CD4-positive, alpha-beta T cell treated with Interleukin-15 for 1 hour (primary cell): ENCODE measurements around the gene PARD3.

Experiments used
- DNase-seq: peaks from one replicate; pipeline ENCODE4 v3.0.0-alpha.2; 2020

Gene PARD3

DNA sequence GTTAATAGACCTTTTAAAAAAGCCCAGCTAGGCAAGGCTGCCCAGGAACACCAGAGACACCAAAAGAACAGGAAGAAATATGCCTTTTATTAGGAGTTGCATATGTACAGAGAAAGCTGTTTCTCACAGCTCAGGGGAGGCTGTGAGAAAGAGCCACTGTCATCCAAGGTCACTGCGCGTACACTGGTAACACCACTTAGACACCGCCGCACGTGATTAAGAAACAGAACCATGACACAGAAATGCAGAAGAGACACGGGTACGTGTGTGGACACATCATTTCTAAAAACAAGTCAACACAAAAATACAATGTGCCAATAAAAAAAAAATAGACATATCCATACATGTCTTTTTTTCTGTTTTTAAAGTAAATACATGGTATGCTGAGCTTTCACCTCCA is 705.6 kb downstream of the PARD3 start:
- no peak for DNase-seq

DNA sequence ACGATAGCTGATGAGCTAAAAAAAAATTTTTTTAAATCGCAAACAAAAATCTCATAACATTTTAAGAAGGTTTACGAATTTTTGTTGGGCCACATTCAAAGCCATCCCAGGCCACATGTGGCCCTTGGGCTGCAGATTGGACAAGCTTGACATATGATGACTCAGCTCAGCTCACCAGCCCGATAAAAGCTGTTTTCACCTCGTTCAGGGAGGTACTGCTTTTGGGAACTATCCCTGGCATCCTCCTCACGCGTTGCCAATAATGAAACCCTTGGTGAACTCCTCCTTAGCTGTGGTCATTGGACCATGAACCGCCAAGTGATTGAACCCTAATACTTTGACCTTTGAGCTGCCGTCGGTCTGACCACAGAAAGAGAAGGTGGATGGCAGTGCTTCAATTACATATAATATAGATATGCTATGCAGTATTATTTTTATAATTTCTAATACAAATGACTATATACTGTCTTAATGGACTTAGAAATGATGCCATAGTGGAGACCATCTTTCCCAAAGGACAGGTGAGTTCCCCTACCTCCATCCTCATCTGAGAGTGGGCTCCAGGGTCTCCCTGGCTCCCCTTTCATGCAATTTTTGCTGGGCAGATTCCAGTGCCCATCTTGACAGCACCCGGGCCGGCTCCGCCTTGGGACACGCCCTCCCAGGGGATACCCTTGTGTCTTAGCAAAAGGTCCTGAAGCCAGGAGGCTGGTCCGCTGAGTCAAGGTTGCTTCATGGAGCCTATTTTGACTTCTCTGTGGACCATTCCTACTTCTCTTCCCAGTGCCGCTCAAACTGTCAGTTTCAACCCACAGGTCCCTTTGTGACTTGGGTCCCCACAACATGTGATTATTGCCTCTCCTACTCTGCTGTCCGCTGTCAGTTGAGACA is 707.2 kb downstream of the PARD3 start:
- no peak for DNase-seq

DNA sequence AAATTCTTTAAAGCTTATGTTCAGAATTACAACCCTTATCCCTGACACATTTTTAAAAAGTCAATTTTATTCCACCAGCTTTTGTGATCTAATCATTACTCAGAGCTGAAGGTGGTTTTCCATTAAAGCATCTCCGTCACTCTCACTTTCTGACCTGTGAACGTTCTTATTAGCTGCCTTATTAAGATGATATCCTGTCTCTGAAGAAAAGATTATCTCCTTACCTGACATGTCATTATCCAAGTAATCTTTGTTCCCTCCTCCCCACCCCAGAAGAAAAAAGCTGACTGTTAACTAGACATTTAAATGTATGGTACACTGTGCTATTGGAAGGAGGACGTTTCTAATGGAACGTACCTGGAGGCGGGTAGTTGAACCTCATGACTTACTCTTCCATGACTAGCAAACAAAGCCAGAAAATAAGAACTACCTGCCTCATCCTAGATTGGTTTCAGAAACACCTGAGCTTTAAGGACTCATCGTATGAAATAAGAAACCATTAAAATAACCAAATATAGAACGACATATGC is 708.7 kb downstream of the PARD3 start:
- no peak for DNase-seq

DNA sequence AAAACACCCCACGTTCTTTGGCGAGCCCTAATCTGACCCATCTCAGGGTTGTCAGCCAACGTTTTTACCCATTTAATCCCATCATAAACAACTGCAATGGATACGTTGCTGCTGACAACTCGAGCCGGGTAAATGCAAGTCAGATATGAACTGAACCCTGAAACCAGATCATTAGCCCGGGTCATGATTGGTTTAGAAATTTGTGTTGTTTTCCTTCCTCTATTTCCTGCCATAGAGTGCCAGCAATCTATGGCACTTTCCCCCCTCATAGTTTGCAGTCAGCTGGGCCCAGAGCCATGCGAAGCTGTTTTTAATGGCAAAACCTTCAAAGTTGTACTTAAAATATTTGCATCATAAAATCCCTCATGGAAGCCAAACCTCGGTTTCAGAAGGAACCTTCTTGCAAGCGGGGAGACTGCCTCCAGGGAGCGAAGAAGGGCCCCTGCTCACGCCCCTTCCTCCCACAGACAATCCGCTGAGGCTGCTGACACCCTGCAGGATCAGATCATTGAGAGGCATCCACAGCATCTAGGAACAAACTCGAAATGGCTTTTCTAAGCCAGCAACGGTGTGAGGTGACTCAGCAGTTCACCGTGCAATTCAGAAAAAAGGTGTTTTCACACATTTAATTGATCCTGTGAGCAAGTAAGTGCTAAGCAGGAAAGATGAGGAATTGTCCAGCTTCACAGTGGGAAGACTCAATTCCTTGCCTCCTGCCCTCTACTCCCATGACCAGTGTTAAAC is 710.1 kb downstream of the PARD3 start:
- DNase-seq = no peak

DNA sequence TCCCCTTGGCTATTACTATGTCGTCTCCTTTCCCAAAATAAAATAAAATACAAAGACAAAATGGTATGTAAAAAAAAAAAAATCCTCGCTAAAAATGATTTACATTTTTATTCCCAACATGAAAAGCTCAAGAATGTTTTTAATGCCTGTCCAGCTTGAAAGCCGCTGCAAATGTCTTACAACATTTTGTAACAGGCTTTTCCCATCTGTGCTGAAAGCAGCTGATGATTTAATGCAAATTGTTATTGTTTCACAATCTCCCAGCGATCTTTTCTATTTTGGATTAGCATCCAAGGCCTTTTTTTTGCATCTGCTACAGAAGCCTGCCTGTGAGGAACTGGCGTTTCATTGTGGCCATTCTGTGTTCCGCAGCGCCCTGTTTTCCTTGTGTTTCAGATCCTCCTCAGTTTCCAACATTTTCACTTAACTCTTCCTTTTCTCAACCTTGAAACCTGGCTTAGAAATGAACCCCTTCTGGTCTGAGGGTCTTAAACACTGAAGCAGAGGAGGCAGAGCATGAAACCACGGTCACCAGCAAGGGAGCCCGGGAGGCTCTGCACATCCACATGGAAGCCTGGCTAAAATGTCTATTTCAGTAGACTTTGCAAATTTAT is 712.1 kb downstream of the PARD3 start:
- DNase-seq = no peak

DNA sequence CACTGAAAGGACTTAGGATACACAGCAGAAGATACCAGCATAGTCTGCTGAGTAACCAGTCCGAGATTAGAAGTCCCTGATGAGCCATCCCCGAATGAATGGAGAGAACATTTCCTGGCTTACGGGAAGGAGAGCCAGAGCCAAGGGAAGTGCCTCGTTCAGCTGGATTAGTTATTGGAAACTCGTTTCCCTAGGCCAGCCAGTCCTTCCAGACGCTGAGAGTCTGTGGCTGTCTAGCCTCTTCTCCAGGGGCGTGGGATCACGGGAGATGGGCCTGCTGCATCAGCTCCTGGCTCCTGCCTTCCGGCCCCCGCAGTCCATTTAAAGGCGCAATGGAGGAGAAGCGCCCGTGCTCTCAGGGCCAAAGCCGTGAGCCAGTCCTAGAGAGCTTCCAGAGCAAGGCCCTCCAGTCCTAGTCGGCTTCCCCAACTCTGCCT is 712.8 kb downstream of the PARD3 start:
- DNase-seq = no peak

DNA sequence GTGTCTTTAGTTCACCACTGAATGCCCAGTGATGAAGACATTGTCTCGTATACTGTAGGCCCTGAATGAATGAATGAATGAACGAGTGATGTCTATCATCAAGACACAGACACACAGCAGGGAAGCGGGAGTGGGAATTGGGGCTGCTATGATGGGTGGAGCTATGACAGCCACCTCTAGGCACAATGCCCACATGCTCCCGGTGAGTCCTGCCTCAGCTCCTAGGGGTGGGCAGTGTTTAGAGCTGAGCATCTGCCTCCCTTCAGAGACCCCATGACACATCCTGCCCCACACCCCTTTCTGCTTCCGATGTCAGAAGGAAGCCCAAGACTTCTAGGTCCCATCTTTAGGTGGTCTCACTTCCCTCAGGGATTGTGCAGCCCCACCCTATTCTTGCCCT is 714.1 kb downstream of the PARD3 start:
- no peak for DNase-seq

DNA sequence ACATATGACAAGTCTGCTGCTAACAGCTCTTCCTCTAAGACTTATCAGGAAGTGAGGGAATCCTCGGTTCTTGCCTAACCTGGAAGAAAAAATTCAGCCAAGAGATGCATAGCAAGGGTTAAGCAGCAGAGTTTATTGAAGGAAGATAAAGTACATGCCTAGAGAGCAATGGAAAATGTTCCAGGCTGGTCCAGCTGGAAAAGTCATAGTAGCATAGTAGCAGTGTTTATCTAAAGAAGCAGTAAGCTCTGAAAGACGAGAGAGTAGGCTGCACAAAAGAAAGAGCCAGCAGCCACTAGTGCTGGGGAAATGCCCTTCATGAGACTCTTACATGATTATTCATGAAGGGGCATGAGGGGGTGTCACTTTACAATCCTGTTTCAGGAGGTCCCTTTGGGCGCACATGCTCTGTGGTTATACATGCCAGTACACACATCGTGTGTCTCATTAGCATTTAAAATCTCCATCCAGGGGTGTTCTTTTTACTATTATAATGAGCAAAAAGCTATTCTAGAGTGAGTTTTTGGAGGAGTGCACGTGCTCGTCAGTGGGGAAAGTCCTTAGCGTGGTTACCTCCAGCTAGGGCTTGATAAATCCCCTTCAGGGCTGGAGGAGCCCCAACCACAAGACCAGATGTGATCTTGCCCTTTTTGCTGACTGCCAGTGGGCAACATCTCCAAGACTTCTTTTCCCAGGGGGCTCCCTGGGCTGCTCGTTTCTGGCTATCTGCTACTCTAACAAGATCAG is 716.1 kb downstream of the PARD3 start:
- DNase-seq = no peak

DNA sequence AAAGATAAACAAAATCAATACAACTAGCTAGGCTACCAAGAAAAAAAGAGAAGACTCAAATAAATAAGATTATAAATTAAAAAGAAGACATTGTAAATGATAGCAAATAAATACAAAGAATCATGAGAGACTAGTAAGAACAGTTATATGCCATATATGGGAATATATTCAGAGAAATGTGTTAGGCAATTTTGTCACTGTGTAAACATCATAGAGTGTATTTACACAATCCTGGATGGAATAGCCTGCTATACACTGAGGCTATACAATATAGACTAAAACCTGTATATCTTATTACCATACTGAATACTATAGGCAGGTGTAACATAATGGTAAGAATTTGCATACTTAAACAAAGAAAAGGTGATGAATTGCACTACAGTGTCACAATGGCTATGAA is 717.4 kb downstream of the PARD3 start:
- no peak for DNase-seq

DNA sequence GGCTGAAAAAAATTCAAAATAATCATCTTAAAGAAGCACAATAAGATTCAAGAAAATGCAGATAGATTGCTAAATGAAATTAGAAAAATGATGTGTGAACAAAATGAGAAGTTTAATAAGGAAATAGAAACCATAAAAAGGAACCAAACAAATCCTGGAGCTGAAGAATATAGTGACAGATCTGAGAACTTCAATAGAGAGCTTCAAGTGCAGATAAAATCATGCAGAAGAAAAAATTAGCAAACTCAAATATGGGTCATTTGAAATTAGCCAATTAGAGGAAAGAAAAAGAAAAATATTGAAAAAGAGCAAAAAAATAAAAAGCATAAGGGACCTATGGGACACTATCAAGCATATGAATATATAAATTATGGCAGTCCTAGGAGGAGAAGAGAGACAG is 720.1 kb downstream of the PARD3 start:
- DNase-seq = no peak

DNA sequence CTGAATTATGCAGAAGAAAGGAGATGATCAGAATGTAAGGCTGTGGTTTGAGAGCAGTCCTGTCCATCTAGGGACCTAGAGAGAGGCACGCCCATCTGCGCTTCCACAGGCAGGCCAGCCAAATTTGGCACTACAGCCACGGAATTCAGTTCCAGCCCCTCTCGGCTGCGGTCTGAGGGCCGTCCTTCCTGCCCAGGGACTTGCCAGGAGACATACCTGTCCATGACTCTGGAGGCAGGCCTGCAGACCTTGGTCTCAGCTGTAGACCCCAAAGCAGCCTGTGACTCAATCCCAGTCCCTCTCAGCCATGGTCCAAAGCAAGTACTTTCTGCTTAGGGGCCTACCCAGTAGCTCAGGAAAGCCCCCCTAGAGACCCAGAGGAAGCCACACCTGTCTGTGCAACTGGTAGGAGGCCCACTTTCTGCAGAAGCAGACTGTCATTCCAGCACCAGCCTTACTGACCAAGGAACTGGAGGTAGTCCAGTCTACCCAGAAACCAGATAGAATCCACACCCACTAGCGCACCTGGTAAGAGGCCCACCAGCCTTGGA is 720.9 kb downstream of the PARD3 start:
- DNase-seq = no peak

DNA sequence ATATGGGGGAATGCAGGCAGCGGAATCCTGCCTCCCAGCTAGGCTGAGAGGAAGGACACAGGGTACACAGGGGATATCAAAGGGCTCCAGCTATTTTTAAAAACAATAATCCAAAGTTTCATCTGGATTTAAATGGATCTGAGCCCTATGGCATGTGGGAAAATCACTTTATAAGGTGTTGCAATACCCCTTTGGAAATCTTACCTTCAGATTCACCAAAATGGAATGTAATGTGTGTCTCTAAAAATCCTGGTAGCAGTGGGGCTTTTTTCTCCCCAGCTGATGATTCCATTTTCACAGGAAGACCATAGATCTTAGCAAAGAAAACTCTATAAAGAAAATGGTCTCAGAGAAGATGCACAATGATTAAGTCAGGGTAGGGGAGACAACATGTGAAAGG is 722.2 kb downstream of the PARD3 start:
- no peak for DNase-seq

DNA sequence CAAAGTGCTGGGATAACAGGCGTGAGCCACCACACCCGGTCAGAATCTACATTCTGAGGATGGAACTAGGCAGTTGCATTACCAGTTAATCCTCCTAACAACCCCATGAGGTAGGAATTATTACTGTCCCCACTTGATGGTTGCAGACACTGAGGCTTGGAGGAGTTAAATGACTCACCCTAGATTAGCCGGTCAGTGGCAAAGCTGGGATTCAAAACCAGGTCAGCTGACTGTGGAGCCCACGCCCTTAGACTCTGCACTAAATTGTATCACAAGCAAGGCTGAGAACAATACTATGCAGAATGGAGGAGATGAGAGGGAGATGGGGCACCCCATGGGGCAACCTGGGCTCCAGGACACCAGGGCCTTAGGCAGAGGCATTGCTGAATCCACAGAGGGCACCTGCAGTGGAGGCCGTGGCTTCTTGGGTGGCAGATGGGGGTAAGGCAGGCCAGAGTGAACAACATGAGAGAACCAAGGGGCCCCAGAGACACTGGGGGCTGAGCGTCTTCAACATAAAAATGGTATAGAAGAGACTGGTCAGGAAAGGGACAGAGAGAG is 723.4 kb downstream of the PARD3 start:
- no peak for DNase-seq

DNA sequence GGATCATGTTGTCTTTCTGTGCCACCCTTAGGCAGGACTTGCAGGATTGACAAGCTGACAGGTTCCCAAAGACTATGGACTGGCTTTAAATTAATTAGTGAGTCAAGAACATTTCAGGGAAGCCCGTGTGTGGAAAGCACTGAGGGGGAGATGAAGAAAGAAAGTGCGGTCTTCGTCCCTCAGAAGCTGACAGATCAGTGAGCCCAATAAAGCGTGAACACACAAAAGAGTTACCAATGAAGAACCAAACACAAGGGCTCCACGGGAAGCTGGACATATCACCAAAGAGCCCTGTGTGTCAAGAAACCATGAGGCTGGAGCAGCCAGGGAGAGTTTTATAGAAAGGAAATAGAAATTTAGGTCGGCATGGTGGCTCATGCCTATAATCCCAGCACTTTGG is 725.8 kb downstream of the PARD3 start:
- DNase-seq = no peak

DNA sequence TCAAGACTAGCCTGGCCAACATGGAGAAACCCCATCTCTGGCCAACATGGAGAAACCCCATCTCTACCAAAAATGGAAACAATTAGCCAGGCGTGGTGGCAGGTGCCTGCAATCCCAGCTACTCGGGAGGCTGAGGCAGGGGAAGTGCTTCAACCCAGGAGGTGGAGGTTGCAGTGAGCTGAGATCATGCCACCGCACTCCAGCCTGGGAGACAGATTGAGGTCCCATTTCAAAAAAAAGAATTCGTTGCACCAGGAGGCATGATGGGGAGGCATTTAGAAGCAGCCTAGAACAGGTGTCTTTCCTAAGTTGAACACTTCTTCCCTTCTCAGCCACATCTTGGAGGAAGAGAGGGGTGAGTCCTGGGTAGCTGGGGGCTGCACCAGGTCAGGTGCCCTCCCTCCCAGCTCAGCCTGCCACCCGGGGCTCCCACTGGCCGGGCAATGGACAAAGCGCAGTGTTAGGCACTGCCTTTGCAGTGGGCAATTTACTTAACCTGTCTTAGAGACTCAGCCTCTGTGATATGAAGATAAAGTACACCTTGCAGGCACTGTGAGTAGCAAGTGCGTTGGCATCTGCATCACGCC is 726.8 kb downstream of the PARD3 start:
- no peak for DNase-seq

DNA sequence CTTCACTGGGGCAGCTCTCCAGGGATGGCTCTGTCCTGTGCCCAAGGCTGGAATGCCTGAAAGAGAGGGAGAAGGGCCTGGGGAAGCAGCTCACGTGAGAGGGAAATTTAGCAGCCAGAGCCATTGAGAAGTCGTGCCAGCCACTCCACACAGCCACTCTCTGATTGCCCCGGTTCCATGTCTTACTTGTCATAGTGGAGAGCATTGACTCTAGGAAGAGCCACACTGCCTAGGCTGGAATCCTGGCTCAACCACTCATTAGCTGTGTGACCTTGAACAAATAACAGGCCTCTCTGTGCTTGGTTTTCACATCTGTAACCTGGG is 728.0 kb downstream of the PARD3 start:
- no peak for DNase-seq

DNA sequence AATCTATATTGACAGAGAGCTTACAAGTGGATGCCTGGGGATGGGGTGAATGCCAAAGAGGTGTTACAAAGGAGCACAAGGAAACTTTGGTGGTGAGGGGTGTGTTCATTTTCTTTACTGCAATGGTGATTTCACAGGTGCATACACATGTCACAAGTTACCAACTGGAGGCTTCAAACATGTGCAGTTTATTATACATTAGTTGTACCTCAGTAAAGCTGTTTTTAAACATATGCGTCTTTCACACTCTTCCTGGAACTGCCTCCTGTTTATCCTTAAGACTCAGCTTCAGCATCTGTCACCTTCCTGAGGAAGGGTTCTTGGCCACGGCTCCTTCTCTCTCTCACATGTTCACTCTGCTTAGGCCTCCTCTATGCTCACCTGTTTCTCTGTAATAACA is 731.5 kb downstream of the PARD3 start:
- no peak for DNase-seq

DNA sequence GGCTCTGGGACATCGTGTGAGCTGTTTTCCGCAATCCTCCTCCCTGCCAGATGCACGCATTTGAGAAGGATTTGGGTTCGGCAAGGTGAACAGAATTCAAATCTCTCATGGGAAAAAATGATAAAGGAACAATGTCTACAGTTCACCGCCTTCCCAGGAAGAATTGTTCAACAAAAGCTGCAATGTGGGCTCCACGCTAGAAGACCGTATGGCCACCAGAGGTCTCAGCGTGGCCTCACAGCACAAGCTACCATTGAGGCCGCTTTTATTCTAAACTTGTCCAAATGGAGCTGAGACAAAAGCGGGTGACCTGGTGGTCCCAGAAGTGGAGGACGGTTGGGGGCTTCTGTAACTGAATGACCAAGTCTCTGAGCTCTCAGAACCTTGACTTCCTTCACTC is 733.1 kb downstream of the PARD3 start:
- DNase-seq = no peak

DNA sequence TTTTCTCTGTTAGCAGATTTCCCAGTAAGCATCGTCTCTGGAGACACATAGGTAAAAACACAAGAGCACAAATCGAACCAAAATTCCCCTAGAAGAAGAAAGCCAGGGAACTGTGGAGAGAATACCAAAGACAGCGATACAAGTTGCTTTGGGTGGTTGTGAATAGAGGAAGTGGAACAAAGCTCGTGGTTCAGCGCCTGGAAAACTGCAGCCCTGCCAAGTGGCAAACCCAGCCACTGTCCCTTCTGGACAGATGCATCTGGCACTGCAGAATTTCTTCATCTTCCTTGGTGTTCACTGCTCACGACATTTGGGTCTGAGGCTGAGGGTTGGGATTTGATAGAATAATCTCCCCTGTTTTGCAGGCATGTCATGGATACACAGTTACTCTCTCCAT is 733.8 kb downstream of the PARD3 start:
- no peak for DNase-seq

DNA sequence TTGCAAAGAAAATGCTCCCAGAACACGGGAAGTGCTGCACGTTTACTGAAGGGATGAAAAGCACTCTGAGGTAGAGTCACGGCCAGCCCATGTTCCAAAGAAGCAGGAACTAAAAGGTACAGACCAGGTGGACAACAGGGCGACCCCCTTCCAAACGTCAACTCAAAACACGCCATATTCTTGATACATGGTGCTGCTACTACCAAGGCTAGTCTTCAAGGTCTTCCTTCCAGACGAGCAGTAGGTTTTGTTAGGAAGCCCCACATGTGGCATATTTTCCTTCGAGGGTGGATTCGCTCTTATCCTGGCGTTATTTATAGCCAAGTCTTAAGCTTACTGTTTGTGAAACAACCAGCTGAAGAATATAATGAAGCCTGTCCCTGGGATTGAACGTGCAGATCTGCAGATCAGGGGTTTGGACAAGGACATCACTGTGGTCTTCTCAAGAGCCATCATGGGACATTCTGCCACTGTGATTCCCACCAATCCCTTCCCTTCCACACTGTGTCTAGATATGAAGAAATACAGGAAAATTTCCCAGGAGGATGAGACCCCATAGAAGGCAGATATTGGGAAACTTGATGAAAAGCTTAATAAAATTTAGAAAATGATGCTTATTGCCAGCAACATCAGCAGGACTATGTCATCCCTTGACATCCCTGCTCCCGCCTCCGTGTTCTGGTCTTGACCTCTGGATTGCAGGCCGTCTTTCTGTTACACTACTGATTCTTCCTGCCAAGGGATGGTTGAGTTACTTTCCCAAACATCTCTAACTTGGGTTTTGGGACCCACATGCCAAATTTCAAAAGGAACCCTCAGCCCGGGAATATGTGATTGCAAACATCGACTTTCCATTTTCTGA is 734.4 kb downstream of the PARD3 start:
- DNase-seq = no peak
